H1 (cell line): ENCODE measurements around the gene AGGF1. TPM values are rescaled to one million over a fixed set of nuclear protein-coding genes. Genes with fewer than 3 reads are reported as not detected.

Experiments
- CBX5 ChIP-seq: fragments of 300-800, 300-1000 bp; sonication (generic); IDR thresholded peaks from 2 replicates; pipeline ENCODE4 v1.7.1; 2016; ENCODE audit warnings: antibody characterized with exemption, low read length, low read depth
- CTBP2 ChIP-seq: IDR thresholded peaks from 2 replicates; pipeline ENCODE4 v1.7.0; 2011; ENCODE audit warnings: borderline replicate concordance, mild to moderate bottlenecking, moderate library complexity, mixed read lengths, low read length; ENCODE audit not compliant: insufficient read depth, insufficient read length
- CTCF ChIP-seq, 3 experiments: IDR thresholded peaks; 1 replicate in 2 of 3; 2 replicates in 1 of 3; pipeline versions ENCODE4 v1.5.1 to v1.6.1; 2011; ENCODE audit warnings: low read length in 3 of 3, mild to moderate bottlenecking in 3 of 3, inconsistent platforms in 2 of 3, low read depth in 1 of 3, moderate library complexity in 1 of 3; ENCODE audit not compliant: insufficient read depth in 1 of 3; ENCODE audit errors: control extremely low read depth in 1 of 3
- GTF2F1 ChIP-seq: IDR thresholded peaks from 2 replicates; pipeline ENCODE4 v1.6.1; 2012; ENCODE audit warnings: low read depth, low read length, improper control_type of control experiment, borderline replicate concordance
- KDM4A ChIP-seq: IDR thresholded peaks from one replicate; pipeline ENCODE4 v1.7.1; 2012; ENCODE audit warnings: low read depth, mild to moderate bottlenecking, moderate library complexity, low read length, inconsistent platforms; ENCODE audit not compliant: severe bottlenecking
- SIRT6 ChIP-seq: IDR thresholded peaks from one replicate; pipeline ENCODE4 v1.7.1; 2012; ENCODE audit warnings: low read length, inconsistent platforms
- SP4 ChIP-seq: IDR thresholded peaks from 2 replicates; pipeline ENCODE4 v1.6.1; 2012; ENCODE audit warnings: low read length, inconsistent platforms
- TBP ChIP-seq: IDR thresholded peaks from 2 replicates; pipeline ENCODE4 v1.6.1; 2011; ENCODE audit warnings: low read depth, low read length, improper control_type of control experiment
- polyA plus RNA-seq, 7 experiments: library from polyadenylated mRNA; depleted of rRNA in 3 of 7; stranded (reverse) in 5 of 7; unstranded in 2 of 7; fragments of >200 nt in 5 of 7; fragments of 200-250 nt in 2 of 7; gene quantifications; 1 replicate in 5 of 7; 2 replicates in 1 of 7; 4 replicates in 1 of 7; pipeline versions ENCODE4 v1.2.1 to v1.2.3, GENCODE V29; 2011 to 2013; ENCODE audit warnings: missing spikeins in 2 of 7, mixed read lengths in 2 of 7
- total RNA-seq: library from RNA; stranded (reverse); fragmentation: NEBNext Ultra II Directional; extraction: Animal tissue kit (Norgen Biotek cat#: 25700); gene quantifications from 2 replicates; pipeline ENCODE4 v1.2.1, GENCODE V29; 2021
- TF ChIP-seq, protein P1 (sequence below): fragments of 300-600 bp; sonication (generic); IDR thresholded peaks from 2 replicates; pipeline ENCODE4 v1.7.1; 2012; ENCODE audit warnings: low read length, moderate library complexity, mild to moderate bottlenecking, inconsistent platforms; ENCODE audit not compliant: insufficient replicate concordance

The AGGF1 gene
- total and polyA plus RNA-seq, 2 of the 8 experiments (the other 6 are each of a cell fraction or from before 2014, with no cell fraction given) = 7.3 to 19.0 TPM

DNA sequence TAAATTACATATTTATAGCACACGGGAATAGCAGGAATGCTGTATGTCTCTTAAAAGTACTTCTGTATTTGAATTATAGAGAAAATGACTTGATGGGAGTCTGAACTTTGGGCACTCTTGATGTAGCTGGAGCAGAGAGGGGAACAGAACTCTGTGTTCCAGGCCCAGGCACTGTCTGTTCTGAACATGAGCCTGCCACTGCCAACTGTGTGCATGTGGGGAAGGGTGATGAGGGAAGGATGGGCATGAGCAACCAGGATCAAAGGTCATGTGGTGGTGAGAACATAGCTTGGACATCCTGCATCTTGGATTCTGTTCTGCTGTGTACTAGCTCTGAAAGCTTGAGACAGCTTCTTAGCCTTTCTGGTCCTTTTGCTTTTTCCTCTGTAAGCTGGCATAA is 73.3 kb downstream of the AGGF1 start (continued):
- TF ChIP-seq, protein P1, sequence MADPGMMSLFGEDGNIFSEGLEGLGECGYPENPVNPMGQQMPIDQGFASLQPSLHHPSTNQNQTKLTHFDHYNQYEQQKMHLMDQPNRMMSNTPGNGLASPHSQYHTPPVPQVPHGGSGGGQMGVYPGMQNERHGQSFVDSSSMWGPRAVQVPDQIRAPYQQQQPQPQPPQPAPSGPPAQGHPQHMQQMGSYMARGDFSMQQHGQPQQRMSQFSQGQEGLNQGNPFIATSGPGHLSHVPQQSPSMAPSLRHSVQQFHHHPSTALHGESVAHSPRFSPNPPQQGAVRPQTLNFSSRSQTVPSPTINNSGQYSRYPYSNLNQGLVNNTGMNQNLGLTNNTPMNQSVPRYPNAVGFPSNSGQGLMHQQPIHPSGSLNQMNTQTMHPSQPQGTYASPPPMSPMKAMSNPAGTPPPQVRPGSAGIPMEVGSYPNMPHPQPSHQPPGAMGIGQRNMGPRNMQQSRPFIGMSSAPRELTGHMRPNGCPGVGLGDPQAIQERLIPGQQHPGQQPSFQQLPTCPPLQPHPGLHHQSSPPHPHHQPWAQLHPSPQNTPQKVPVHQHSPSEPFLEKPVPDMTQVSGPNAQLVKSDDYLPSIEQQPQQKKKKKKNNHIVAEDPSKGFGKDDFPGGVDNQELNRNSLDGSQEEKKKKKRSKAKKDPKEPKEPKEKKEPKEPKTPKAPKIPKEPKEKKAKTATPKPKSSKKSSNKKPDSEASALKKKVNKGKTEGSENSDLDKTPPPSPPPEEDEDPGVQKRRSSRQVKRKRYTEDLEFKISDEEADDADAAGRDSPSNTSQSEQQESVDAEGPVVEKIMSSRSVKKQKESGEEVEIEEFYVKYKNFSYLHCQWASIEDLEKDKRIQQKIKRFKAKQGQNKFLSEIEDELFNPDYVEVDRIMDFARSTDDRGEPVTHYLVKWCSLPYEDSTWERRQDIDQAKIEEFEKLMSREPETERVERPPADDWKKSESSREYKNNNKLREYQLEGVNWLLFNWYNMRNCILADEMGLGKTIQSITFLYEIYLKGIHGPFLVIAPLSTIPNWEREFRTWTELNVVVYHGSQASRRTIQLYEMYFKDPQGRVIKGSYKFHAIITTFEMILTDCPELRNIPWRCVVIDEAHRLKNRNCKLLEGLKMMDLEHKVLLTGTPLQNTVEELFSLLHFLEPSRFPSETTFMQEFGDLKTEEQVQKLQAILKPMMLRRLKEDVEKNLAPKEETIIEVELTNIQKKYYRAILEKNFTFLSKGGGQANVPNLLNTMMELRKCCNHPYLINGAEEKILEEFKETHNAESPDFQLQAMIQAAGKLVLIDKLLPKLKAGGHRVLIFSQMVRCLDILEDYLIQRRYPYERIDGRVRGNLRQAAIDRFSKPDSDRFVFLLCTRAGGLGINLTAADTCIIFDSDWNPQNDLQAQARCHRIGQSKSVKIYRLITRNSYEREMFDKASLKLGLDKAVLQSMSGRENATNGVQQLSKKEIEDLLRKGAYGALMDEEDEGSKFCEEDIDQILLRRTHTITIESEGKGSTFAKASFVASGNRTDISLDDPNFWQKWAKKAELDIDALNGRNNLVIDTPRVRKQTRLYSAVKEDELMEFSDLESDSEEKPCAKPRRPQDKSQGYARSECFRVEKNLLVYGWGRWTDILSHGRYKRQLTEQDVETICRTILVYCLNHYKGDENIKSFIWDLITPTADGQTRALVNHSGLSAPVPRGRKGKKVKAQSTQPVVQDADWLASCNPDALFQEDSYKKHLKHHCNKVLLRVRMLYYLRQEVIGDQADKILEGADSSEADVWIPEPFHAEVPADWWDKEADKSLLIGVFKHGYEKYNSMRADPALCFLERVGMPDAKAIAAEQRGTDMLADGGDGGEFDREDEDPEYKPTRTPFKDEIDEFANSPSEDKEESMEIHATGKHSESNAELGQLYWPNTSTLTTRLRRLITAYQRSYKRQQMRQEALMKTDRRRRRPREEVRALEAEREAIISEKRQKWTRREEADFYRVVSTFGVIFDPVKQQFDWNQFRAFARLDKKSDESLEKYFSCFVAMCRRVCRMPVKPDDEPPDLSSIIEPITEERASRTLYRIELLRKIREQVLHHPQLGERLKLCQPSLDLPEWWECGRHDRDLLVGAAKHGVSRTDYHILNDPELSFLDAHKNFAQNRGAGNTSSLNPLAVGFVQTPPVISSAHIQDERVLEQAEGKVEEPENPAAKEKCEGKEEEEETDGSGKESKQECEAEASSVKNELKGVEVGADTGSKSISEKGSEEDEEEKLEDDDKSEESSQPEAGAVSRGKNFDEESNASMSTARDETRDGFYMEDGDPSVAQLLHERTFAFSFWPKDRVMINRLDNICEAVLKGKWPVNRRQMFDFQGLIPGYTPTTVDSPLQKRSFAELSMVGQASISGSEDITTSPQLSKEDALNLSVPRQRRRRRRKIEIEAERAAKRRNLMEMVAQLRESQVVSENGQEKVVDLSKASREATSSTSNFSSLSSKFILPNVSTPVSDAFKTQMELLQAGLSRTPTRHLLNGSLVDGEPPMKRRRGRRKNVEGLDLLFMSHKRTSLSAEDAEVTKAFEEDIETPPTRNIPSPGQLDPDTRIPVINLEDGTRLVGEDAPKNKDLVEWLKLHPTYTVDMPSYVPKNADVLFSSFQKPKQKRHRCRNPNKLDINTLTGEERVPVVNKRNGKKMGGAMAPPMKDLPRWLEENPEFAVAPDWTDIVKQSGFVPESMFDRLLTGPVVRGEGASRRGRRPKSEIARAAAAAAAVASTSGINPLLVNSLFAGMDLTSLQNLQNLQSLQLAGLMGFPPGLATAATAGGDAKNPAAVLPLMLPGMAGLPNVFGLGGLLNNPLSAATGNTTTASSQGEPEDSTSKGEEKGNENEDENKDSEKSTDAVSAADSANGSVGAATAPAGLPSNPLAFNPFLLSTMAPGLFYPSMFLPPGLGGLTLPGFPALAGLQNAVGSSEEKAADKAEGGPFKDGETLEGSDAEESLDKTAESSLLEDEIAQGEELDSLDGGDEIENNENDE = no peak
- TF ChIP-seq TBP = no peak
- TF ChIP-seq KDM4A = no peak
- no peak for TF ChIP-seq SIRT6
- TF ChIP-seq CBX5 = no peak
- TF ChIP-seq SP4 = no peak
- no peak for TF ChIP-seq CTBP2
- no peak for TF ChIP-seq GTF2F1
- no peak for TF ChIP-seq CTCF (IDR thresholded peaks at IDR 0.05; ENCODE audit: control extremely low read depth in 1 of 3, insufficient read depth in 1 of 3, low read depth in 1 of 3, low read length in 3 of 3)
